Endothelial cell of umbilical vein (primary cell): ENCODE results near the gene ADH5.

Experiments
- JUN ChIP-seq: IDR thresholded peaks from 2 replicates; pipeline ENCODE4 v1.6.1; 2011; ENCODE audit warnings: borderline replicate concordance, low read depth; ENCODE audit not compliant: insufficient read length, insufficient read depth
- POLR2AphosphoS5 ChIP-seq: IDR thresholded peaks from 2 replicates; pipeline ENCODE4 v1.6.1; 2012; ENCODE audit warnings: low read depth, mild to moderate bottlenecking, control low read depth, low read length, moderate library complexity; ENCODE audit not compliant: insufficient read depth
- TF ChIP-seq, protein P1 (sequence below), 2 donors: IDR thresholded peaks; 1 replicate in 1 of 2; 2 replicates in 1 of 2; pipeline ENCODE4 v1.5.1; 2011; ENCODE audit warnings: low read length in 2 of 2, mild to moderate bottlenecking in 2 of 2, moderate library complexity in 2 of 2, control low read depth in 1 of 2, inconsistent platforms in 1 of 2, low read depth in 1 of 2; ENCODE audit not compliant: insufficient read depth in 1 of 2; ENCODE audit errors: extremely low read depth in 1 of 2

DNA sequence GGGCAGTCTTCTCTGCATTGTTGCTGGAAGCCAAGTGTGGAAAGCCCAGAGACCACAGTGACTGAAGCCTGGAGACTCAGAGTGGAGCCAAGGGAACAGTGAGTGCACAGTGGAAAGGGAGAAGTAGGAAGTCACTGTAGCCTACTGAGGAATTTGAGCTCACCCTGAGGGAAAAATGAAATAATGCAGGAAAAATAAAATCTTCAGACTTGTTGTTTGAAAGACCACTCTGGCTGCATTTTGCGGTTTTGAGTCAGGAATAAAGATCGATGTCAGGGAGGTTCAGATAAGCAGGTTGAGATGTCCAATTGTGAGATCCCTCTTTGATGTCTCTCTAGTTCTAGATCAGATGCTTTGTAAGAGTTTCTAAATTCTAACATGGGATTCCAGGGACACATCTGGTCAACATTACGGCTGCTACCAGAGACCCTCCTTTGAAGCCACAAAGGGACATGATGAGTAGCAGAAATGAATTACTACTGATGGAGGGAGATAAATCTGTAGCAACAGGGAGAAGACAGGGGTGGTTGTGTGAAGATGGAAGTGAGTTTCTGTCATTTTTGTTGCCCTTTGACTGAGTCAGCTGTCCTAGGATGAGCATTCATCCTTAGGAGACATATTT lies 47.1 kb upstream of the ADH5 start:
- TF ChIP-seq POLR2AphosphoS5 (no peak), JUN (no peak)
- TF ChIP-seq, protein P1, sequence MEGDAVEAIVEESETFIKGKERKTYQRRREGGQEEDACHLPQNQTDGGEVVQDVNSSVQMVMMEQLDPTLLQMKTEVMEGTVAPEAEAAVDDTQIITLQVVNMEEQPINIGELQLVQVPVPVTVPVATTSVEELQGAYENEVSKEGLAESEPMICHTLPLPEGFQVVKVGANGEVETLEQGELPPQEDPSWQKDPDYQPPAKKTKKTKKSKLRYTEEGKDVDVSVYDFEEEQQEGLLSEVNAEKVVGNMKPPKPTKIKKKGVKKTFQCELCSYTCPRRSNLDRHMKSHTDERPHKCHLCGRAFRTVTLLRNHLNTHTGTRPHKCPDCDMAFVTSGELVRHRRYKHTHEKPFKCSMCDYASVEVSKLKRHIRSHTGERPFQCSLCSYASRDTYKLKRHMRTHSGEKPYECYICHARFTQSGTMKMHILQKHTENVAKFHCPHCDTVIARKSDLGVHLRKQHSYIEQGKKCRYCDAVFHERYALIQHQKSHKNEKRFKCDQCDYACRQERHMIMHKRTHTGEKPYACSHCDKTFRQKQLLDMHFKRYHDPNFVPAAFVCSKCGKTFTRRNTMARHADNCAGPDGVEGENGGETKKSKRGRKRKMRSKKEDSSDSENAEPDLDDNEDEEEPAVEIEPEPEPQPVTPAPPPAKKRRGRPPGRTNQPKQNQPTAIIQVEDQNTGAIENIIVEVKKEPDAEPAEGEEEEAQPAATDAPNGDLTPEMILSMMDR (IDR thresholded peaks at IDR 0.05; ENCODE audit: extremely low read depth in 1 of 2, insufficient read depth in 1 of 2, low read depth in 1 of 2, low read length in 2 of 2) = no peak
